Thyroid gland (tissue), 4 donors: Measurements from ENCODE around the gene VAPA.

ENCODE experiments used
- POLR2A ChIP-seq, 2 donors: fragments of 450-650 bp; IDR thresholded peaks; one replicate each; pipeline ENCODE4 v1.6.1; 2017; ENCODE audit warnings: antibody characterized with exemption in 2 of 2, mild to moderate bottlenecking in 2 of 2, moderate library complexity in 1 of 2
- TF ChIP-seq, protein P1 (sequence below), 6 experiments: fragments of 200-600 bp in 3 of 6; fragments of 450-650 bp in 3 of 6; sonication (generic) in 3 of 6; IDR thresholded peaks; one replicate each; pipeline ENCODE4 v1.5.1; 2016 to 2019; ENCODE audit warnings: antibody characterized with exemption in 6 of 6, mild to moderate bottlenecking in 2 of 6, inconsistent platforms in 1 of 6, moderate library complexity in 1 of 6

DNA sequence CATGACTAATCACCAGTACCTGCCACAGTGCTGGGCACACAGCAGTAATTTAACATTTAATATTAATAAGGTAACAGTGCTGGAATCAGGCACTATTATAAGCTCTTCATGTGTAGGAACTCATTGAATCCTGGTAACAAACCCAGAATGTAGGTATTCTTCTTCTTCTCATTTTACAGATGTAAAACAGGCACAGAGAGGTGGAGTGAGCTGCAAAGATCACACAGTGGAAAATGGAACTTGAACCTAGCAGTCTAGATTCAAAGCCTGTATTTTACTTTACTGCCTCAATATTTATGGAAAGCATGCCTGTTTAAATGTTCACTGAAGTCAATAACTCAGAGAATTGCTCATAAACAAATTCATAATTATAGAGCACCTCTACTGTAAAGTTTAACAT lies 3.7 kb upstream of the VAPA start:
- no peak for TF ChIP-seq POLR2A (IDR thresholded peaks at IDR 0.05)
- TF ChIP-seq, protein P1, sequence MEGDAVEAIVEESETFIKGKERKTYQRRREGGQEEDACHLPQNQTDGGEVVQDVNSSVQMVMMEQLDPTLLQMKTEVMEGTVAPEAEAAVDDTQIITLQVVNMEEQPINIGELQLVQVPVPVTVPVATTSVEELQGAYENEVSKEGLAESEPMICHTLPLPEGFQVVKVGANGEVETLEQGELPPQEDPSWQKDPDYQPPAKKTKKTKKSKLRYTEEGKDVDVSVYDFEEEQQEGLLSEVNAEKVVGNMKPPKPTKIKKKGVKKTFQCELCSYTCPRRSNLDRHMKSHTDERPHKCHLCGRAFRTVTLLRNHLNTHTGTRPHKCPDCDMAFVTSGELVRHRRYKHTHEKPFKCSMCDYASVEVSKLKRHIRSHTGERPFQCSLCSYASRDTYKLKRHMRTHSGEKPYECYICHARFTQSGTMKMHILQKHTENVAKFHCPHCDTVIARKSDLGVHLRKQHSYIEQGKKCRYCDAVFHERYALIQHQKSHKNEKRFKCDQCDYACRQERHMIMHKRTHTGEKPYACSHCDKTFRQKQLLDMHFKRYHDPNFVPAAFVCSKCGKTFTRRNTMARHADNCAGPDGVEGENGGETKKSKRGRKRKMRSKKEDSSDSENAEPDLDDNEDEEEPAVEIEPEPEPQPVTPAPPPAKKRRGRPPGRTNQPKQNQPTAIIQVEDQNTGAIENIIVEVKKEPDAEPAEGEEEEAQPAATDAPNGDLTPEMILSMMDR (IDR thresholded peaks at IDR 0.05), result no peak
